HG03139 (cell line): ENCODE data around the gene PAQR5.
"Not testable (repeated sequence)": the region's sequence is repeated elsewhere in the genome, so short reads cannot be mapped to it uniquely, and the experiment has no call there.

ENCODE experiments used
- ATAC-seq: cut with Tn5 transposase; IDR thresholded peaks from one replicate; pipeline ENCODE4 v1.9.1; 2021; ENCODE audit not compliant: unreplicated experiment

The PAQR5 gene, protein sequence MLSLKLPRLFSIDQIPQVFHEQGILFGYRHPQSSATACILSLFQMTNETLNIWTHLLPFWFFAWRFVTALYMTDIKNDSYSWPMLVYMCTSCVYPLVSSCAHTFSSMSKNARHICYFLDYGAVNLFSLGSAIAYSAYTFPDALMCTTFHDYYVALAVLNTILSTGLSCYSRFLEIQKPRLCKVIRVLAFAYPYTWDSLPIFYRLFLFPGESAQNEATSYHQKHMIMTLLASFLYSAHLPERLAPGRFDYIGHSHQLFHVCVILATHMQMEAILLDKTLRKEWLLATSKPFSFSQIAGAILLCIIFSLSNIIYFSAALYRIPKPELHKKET

DNA sequence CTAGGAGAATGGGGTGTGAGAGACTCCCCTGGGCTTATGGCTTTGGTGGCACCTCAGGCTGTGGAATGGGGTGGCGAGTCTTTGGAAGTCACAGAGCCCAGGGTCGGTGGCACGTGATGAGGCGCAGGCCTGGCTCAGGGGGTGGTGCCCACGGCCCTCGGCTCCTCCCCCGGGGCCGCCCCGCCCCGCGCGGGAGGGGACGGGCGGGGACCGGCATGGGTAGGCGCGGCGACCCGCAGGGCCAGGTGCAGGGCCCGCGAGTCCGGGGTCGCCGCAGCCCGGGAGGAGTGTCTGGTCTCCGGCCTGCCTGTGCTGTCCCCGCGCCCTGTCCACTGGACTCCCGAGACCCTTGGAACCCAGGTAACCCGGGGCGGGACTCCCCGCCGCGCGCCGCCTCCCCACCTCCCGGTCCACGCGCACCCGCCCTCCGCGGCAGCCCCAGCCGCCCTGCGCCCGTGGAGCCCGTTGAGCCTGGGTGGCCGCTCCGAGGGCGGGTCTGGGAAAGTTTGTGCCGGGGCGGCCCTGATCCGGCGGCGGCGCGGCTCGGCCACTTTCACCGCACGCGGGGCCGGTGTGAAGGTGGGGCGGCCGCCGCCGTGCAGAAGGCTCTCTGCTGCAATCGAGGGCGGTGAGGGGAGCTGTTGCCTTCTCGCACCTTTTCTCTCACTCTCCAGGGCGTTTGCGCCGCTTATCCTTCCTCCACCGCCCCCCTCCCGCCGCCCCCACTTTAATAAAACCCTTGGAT, at the start of gene PAQR5:
Gene PAQR5, plus strand, starts transcription at position 216 of the 745 bp plus-strand sequence. CDS start 61,169 bp downstream, outside the sequence.
- no peak for ATAC-seq

DNA sequence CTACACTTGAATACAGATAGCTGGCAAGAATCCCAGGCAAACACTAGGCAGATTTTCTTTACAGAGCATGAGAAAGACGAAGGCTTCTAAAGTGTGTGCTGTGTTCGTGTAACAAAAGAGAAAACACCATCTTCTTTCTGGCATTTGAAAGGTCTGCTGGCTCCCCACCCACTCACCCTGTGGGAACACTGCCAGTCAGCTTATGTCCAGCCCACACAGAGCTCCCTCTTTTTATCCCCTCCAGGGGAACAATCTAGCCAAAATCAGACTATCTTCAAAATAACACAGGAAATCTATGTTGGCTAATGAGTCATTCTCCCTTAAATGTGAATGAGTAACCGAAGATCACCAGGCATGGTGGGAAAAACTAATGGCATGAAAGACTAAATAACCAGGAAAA, 45.6 kb upstream of the PAQR5 start:
- no peak for ATAC-seq

DNA sequence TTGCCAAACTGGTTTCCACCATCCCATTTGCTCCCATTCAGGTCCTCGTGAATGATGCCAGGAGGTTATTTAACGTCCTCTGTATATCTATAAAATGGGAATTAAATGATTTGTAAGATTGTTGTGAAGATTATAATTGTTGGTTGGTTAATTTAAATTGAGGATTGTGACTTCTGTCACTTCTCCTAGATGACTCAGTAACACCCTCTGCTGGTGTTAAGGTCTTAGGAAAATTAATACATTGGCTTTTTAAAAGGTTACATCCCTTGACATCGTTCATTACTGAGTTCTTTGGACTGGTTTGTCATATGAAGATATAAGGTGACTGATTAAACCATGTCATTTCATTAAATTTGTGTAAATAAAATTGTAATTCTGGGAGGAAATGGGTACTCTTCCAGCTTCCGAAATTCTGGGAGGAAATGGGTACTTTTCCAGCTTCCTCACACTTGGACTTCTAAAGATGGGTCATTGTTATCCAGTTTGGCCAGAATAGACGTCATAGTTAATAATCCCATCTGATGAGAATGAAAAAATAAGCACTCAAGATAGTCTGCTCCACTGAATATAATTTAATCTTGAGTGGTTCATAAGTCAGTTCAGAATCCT, 33.3 kb upstream of the PAQR5 start:
- no peak for ATAC-seq

DNA sequence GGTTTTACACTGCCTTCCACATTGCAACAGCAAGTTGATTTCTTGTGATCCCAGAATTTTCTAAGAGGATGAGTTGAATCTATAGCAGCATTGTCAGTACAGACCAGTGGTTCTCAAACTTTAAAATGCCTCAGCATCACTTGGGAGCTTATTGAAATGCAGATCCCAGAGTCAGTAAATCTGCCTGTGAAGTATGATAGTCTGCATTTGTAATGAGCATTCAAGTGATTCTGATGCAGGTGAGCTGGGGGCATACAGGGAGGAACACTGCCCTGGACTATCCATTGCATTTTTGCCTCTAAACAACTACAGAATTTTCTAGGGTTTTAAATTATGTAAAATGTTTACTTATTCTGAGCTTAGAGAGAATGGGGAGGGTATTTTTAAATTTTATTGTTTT, 27.5 kb upstream of the PAQR5 start:
- ATAC-seq, result no peak

DNA sequence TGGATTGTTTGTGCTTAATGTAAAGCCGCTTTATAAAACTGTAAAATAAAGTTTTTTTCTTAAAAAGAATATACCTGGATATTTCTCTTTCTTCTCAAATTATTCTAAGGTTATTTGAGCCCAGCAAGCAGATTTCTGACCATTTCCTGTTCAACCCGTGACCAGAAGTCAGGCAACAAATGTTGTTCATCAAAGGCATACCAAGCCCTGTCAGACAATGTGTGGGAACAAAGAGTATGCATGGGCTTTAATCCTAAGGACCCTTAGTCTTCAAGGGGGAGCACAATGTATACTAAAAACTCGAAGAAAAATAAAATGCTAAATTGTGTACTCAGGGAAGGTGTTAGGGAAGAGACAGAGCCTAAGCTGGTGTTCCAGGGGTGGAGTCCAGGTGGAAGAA, 26.6 kb upstream of the PAQR5 start:
- ATAC-seq, result no peak

DNA sequence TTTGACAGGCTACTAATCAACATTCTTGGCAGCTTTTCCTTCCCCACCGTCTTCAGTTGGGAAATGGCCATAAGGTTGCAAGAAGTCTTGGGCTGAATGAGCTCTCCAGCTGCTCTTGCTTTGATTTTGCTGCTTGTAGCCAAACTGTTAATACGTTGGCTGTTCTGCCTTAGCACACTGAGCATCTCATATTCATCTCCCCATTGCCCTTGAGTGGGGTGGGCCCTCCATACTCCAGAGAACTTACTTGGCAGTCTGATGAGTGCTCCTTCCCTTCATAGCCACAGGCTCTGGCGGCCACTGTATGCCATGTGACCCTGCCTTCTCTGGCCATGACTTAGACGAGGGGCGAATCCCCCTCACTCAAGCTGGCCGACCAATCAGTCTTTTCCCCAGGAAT, 25.8 kb upstream of the PAQR5 start:
- no peak for ATAC-seq

DNA sequence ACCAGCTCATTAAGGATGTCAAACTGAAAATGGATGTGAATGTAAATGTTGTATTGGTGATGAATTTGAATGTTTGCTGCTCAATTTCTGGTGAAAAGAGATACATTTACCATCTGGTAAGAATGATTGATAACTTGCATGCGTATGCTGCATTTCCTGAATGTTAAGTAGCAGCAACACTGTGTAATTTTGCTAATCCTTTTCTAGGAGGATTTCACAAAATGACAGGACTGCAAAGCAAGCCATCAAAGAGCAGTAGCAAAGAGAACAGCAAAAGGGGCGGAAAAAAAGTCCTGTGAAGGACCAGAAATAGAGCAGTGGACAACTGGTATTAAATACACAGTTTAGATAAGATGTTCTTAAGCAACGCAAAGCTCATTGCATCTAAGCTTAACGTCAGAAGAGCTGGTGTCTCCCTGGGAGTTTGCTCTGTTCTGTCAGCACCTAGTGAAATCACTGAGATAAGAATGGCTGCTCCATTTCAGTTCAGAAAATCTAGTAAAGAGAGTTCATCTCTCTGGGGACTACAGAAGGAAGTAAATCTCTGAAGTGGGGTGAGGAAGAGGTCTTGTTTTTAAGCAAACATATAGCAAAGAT, 23.5 kb upstream of the PAQR5 start:
- no peak for ATAC-seq

DNA sequence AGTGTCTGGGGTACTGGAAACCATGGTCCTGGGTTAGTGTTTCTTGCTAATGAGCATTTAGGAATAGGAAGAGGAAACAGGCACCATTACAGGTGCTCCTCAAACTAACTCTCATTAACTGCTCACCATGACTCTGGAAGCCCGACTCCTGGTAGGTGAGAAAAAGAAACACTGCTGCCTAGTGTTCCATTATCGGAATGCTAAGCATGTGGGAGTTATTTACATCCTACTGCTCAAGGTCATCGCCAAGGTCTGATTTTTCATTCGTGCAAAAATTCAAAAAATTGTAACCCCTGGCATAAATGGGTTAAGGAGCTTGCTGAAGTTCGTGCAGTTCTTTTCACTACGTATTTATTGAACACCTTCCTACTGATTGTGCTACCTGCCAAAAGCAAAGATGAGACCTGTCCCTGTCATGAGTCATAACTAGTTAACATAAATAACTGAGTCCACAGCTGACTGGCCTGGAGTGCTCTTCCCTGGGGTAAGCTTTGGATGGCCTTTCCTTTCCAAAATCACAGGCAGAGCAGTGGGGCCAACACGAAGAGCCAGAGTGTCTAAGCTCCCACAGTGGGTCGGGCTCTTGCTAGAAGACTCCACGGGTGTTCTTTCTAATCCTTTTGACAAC, 22.7 kb upstream of the PAQR5 start:
- no peak for ATAC-seq

DNA sequence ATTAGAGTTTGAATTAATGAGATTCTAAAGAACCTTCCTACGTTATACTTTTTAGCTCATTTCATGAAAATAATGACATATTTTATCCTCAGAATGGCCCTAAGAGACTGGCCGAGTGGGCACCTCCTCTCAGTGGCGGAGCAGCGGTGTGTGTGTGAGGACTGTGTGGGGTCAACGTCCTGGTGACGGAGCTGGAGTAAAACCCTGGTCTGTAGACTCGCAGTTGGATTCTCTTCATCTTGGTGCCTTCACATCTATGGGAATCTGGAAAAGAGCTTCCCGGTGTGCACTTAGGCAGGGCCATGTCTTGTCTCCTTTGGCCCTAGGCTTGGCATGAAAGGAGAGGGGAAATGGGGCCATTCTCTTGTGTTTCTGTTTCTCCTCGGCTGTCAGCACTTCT, 21.4 kb upstream of the PAQR5 start:
- no peak for ATAC-seq

DNA sequence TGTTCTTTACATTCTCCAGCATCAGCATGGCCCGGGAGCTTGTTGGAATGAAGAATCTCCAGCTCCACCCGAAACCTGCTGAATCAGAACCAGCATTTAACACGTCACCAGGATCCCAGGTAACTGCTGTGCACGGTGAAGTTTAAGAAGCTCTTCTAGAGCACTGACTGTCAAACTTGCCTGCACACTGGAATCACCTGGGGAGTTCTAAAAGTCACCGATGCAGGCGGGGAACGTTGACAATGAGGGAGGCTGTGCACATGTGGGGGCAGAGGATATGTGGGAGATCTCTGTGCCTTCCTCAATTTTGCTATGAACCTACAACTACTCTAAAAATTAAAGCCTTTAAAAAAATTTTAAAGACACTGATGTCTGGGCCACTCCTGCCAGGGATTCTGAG, 19.1 kb upstream of the PAQR5 start:
- no peak for ATAC-seq

DNA sequence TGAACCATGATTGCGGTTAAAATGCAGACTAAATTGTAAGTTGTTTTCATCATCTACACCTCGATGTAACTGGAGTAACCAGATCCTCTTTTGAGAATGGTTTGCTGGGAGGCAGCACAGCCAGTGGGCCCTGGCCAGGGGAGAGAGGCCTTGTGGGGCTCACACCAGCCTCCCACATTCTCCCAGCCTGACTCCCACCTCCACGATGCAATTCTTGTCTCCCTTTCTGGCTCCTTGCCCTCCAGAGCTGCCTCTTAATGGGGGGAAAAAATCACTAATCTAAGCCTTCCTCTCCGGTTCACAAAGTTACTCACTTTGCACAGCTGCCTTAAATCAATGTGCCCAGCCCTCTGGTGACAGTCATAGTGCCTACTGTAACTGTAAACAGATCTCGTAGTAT, 17.9 kb upstream of the PAQR5 start:
- ATAC-seq, result no peak

DNA sequence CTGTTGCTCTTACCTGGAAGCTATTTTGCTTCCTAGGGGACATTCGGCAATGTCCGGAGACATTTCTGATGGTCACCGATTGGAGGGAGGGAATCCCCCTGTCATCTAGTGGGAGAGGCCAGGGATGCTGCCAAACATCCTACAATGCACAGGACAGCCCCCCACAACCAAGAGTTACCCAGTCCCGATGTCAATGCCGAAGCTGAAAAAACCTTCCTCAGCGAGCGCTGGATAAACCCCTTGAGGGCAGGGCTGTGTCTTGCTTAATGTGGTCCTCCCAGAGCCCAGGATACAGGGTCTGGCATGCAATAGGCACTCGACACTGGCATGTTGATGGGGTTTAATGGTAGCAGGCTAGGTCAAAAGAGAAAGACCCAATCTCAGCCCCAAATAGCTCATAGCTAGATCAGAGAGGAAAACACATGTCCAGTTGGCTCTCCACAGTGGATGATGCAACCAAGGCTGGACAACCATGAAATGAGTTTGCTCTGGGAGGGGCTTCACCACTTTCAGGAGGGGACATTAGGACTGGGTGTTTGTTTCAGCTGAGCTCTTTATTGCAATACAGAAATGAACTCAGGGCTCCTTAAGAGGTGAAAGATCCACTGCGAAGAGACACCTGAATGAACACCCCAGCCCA, 16.5 kb upstream of the PAQR5 start:
- ATAC-seq, result no peak

DNA sequence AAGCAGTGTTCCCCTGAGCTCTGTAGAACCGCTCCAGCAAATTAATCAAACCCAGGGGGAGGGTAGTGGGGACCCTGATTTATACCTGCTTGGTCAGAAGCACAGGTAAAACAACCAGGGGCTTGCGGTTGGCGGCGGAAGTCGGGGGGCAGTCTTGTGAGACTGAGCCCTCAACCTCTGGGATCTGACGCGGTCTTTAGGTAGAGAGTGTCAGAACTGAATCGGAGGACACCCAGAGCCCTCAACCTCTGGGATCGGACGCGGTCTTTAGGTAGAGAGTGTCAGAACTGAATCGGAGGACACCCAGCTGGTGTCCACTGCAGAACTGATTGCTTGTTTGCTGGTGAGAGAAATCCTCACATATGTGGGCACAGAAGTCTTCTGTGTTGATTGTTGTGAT, 12.9 kb upstream of the PAQR5 start:
- ATAC-seq, result no peak

DNA sequence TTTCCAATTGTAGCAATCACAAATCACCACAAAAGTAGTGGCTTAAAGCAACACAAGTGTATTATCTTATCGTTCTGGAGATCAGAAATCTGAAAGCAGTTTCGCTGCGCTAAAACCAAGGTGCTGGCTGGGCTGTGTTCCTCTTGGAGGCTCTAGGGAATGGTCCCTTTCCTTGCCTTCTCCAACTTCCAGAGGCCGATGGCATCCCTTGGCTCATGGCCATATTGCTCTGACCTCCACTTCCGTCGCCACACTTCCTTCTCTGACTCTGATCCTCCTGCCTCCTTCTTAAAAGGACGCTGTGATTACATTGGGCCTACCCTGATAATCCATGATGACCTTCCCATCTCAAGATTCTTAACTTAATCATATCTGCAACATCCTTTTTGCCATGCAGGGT, 10.7 kb upstream of the PAQR5 start:
- ATAC-seq, result no peak

DNA sequence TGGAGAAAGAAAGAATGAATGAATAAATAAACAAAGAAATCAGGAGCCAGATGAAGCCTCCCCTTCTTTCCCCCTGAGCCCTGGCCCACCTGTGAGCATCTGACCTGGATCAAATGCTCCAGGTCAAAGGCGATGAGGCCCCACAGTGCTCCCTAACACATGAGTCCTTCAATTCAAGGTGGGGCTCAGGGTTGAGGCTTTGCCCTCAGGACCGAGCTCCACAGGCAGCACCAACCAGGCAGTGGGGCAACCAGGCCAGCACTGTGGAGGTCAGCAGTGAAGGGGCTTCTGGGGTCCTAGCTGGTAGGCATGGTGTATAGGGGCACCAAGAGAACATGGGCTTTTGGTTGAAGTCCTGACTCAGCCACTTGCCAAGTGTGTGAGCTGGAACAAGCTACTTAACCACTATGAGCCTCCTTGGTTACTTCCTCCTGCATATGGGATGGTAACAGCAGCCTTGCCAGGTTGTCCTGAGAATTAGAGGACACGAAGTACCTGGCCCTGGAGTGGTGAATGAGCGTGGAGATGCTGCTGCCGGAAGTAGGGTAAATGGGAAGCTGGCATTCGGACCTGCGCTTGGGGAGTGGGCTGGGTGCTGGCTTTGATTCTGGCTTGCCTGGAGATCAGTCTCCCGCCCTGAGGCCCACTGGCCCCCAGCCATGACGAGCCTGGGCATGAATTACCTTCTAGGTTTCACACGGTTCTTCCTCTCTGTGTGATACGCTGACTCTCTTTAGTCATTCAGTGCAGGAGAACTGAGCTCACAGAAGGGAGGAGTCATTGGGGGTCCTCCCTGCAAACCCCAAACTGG, 10.0 kb upstream of the PAQR5 start:
- no peak for ATAC-seq

DNA sequence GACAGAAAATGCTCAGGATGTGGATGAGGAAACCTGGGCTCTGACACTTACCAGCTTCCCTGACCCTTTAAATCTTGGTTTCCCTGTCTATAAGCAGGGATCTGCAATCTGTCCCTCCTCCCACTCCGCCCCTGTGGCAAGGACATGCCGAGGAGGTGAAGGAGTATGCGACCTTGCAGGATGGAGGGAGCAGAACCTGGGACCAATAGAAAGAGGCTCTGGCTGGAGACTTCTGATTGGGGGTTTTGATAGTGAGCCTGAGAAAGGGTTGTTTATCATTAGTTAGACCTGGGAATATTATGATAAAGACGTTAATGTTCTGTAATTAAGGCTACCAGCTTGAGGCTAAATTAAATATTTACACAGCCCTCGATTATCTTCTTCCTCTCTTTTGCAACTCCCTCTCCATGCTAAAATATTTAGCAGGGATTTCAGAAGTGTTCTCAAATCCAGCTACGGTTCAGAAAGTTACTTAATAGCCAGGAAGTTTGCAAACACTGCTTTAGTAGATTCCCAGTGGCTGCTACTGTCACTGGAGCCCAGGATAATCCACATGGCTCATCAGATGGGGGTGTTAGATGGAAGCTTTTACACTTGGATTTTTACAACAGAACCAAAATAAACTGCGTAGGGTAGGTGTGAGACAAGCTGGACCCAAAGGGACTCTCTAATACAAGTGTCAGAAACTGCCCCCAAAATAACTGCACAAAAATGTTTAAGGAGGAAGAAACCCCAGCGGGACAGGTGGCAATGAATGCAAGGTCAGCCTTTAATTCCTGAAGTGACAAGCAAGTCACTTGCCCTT, 9.2 kb upstream of the PAQR5 start:
- ATAC-seq, result no peak

DNA sequence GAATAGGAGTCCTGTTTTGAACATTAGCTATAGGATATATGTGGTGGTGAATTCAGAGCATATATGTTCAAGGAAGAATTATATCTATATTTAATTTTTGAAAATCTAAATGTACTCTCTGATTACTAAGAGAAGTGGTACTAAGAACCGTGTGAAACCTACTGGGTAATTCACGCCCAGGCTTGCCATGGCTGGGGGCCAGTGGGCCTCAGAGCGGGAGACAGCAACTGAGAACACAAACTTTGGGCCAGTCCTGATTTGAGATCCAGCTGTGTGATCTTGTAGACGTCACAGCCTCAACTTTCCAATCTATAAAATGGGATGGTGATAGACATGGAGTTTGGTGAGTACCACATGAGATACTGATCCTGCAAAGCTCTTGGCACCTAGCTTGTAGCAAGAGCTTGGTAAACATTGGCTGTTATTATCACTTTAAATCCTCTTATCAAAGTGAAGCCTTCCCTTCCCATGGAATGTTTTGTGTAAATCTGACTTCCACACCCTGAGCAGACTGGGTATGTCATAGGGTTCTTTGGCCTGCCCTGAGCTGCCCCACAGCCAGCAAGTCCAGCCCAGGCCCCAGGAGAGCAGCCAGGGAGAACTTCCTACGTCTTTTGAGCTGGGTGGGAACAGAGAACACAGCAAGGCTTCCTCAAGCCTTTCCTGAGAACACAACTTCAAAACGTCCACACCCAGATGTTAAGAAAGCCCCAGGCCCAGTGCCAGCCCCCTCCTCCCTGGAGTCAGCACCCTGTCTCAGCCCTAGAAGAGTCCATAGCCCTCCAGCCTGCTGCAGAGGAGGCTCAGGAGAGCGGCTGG, 8.2 kb upstream of the PAQR5 start:
- no peak for ATAC-seq

DNA sequence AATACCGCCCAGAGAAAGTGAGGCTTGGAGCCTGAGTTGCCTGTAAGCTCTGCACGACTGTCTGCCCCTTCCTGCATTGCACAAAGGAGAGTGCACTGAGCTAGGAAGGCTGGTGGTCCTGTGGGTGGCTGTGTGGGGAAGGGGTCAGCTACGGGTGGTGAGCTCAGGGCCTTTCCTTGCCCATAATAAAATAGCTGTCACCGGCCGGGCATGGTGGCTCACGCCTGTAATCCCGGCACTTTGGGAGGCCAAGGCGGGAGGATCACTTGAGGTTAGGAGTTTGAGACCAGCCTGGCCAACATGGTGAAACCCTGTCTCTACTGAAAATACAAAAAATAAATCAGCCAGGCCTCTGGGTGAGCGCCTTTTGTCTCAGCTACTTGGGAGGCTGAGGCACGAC, 7.1 kb upstream of the PAQR5 start:
- not testable (repeated sequence) for ATAC-seq
